ENCODE results near the gene COL11A2.

DNA sequence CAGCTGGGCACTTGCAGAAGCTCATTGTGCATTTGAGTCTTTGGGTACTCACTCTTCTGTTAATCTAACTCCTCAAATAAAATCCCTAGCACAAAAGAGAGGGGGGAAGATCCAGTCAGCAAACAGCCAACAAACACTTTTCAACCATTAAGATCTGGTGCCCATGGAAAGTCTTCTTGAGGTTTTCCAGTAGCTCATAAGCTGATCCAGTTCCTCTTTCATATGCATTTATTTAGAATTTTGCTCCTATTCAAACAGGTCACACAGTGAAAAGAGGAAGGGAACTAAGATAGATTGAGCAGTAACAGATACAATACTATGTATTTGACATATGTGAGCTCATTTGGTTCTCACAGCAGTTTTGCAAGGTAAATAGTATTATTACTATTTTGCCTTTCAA is 77.9 kb downstream of the COL11A2 start:
- TF ChIP-seq POLR2A (IDR thresholded peaks at IDR 0.05) = no peak
- TF ChIP-seq, protein P1, sequence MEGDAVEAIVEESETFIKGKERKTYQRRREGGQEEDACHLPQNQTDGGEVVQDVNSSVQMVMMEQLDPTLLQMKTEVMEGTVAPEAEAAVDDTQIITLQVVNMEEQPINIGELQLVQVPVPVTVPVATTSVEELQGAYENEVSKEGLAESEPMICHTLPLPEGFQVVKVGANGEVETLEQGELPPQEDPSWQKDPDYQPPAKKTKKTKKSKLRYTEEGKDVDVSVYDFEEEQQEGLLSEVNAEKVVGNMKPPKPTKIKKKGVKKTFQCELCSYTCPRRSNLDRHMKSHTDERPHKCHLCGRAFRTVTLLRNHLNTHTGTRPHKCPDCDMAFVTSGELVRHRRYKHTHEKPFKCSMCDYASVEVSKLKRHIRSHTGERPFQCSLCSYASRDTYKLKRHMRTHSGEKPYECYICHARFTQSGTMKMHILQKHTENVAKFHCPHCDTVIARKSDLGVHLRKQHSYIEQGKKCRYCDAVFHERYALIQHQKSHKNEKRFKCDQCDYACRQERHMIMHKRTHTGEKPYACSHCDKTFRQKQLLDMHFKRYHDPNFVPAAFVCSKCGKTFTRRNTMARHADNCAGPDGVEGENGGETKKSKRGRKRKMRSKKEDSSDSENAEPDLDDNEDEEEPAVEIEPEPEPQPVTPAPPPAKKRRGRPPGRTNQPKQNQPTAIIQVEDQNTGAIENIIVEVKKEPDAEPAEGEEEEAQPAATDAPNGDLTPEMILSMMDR (IDR thresholded peaks at IDR 0.05) = no peak
